ENCODE data around the gene ALG8. TPM values are rescaled to one million over a fixed set of nuclear protein-coding genes. Genes with fewer than 3 reads are reported as not detected.

ALG8 gene
- total and polyA plus RNA-seq, 2 of the 8 experiments (the other 6 are each of a cell fraction or from before 2014, with no cell fraction given): 66.7 to 84.3 TPM

- Histone ChIP-seq H4K8ac (ENCODE audit: extremely low read depth, insufficient read depth, low read length) (no peak overlapping the region), H3K27ac (ENCODE audit: low read depth, low read length) (no peak overlapping the region), H3K9ac (replicated peaks in 1 of 4; ENCODE audit: extremely low read depth in 1 of 4, low read depth in 3 of 4, low read length in 3 of 4) (no peak overlapping the region), H2AK5ac (ENCODE audit: low read depth, low read length) (no peak overlapping the region), H3K18ac (ENCODE audit: extremely low read depth, low read length) (no peak overlapping the region), H3K4me3 (ENCODE audit: extremely low read depth in 1 of 4, insufficient read depth in 2 of 4, low read depth in 3 of 4, low read length in 4 of 4) (no peak overlapping the region), H2BK120ac (replicated peaks; ENCODE audit: low read depth, low read length) (no peak overlapping the region), H3K79me2 (ENCODE audit: control insufficient read depth in 1 of 2, insufficient read depth in 2 of 2, low read length in 2 of 2) (no peaks in the 10 kb centered on the region), H3K23me2 (ENCODE audit: low read depth, low read length) (no peaks in the 10 kb centered on the region), H2BK12ac (ENCODE audit: low read depth, low read length) (no peak overlapping the region), H3K14ac (ENCODE audit: insufficient read length) (no peak overlapping the region), H2AFZ (ENCODE audit: low read length) (no peak overlapping the region), H2BK15ac (ENCODE audit: low read length) (no peak overlapping the region), H3K27me3 (replicated peaks in 1 of 4; ENCODE audit: control insufficient read depth in 3 of 4, extremely low read depth in 1 of 4, insufficient read depth in 3 of 4, low read length in 3 of 4) (no peaks in the 10 kb centered on the region), H4K5ac (ENCODE audit: insufficient read length, low read depth, low read length) (no peak overlapping the region), H4K20me1 (replicated peaks in 1 of 2; ENCODE audit: control insufficient read depth in 1 of 2, insufficient read depth in 2 of 2, low read length in 2 of 2) (peaks cover 0 to 2% of the 10 kb centered on the region in 2 experiments), H3K4ac (replicated peaks; ENCODE audit: insufficient read length, low read depth, low read length) (no peak overlapping the region), H3K56ac (replicated peaks; ENCODE audit: insufficient read length, low read depth, low read length) (no peak overlapping the region), H3K23ac (ENCODE audit: insufficient read length) (no peak overlapping the region), H2BK5ac (ENCODE audit: low read depth, low read length) (no peak overlapping the region), H3K79me1 (ENCODE audit: low read depth, low read length) (no peaks in the 10 kb centered on the region), H3K36me3 (ENCODE audit: control insufficient read depth in 2 of 4, insufficient read depth in 4 of 4, low read length in 3 of 4) (peaks cover 0 to 18% (median 7%) of the 10 kb centered on the region in 4 experiments; a peak in 5 of 8 replicates), H3K9me3 (ENCODE audit: insufficient read depth in 2 of 2, low read depth in 1 of 2, low read length in 1 of 2) (no peaks in the 10 kb centered on the region), H4K91ac (replicated peaks; ENCODE audit: insufficient read length, low read length) (no peak overlapping the region), H3K4me2 (ENCODE audit: insufficient read depth in 1 of 2, low read depth in 2 of 2, low read length in 2 of 2) (no peak overlapping the region), H3K4me1 (replicated peaks in 1 of 4; ENCODE audit: control insufficient read depth in 3 of 4, insufficient read depth in 4 of 4, low read length in 3 of 4) (no peaks in the 10 kb centered on the region), H2BK20ac (ENCODE audit: low read length) (no peak overlapping the region)
- 93% methylated on average over 2 of the region's 2 CpGs; no CpG with 5 or more reads in 1 of the 2 experiments for WGBS, 2 experiments (ENCODE audit: extremely low coverage in 1 of 2, insufficient coverage in 1 of 2, insufficient read length in 1 of 2, insufficient replicate concordance in 2 of 2, low coverage in 1 of 2, low lambda C conversion rate in 2 of 2, missing lambda C conversion rate in 1 of 2)
- DNase-seq (ENCODE audit: low read depth in 1 of 2, low spot score in 2 of 2) (no peak), FAIRE-seq (no peak)
- ChIA-PET POLR2A (ENCODE audit: partially characterized antibody) (interaction anchor here (0.6 to 1.5 kb wide), 4 partner anchors 10 to 195 kb away, joined by 3 to 5 read pairs (median 4); no protein-coding TSS in a partner anchor), CTCF (ENCODE audit: partially characterized antibody) (interaction anchor here (1.1 to 2.1 kb wide), 3 partner anchors 11 to 19 kb away, joined by 3 to 5 read pairs (median 5); no protein-coding TSS in a partner anchor)
- TF ChIP-seq POLR2AphosphoS5 (IDR thresholded peaks at IDR 0.05; ENCODE audit: low read depth, low read length) (no peak), CTBP2 (IDR thresholded peaks at IDR 0.05; ENCODE audit: borderline replicate concordance, insufficient read depth, insufficient read length, low read length) (no peak), KDM5A (IDR thresholded peaks at IDR 0.05; ENCODE audit: low read length) (no peak), YY1 (IDR thresholded peaks at IDR 0.05; ENCODE audit: low read depth, low read length) (no peak), TAF7 (optimal IDR thresholded peaks at IDR 0.05; ENCODE audit: borderline replicate concordance, low read depth, low read length) (no peak)
These were observed 74.2 kb downstream of the ALG8 start for GRCh38 chr11:78065203-78065602.
